Right lobe of liver (tissue), 4 donors: ENCODE data around the gene SLC11A2.
"Not testable (repeated sequence)": the region's sequence is repeated elsewhere in the genome, so short reads cannot be mapped to it uniquely, and the experiment has no call there.

Experiments
- POLR2A ChIP-seq: fragments of 450-650 bp; IDR thresholded peaks from one replicate; pipeline ENCODE4 v1.6.1; 2017; ENCODE audit warnings: antibody characterized with exemption, mild to moderate bottlenecking
- TF ChIP-seq, protein P1 (sequence below), 4 donors: fragments of 200-600 bp in 3 of 4; fragments of 450-650 bp in 1 of 4; IDR thresholded peaks; one replicate each; pipeline versions ENCODE4 v1.5.1 to v1.8.0; 2016 to 2022; ENCODE audit warnings: antibody characterized with exemption in 4 of 4, mild to moderate bottlenecking in 2 of 4
- donor health status: DM: no; HTN: no; CAD: no.
- donor health status: DM: no; HTN: no; CAD: no.
- donor health status: DM: no; HTN: yes; CAD: no.

DNA sequence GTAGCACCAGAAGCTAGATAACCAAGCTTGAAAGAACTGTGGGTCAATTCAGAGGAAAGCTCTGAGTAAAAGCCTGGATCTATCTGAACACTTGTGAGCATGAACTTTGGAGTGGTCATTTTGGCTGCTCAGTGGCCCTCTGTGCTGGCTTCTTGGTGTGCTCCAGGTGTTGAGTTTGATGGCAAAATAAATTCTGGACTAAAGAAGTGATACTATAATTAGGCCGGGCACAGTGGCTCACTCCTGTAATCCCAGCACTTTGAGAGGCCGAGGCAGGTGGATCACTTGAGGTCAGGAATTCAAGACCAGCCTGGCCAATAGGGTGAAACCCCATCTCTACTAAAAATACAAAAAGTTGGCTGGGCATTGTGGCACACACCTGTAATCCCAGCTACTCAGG lies 71.4 kb downstream of the SLC11A2 start:
- TF ChIP-seq, protein P1, sequence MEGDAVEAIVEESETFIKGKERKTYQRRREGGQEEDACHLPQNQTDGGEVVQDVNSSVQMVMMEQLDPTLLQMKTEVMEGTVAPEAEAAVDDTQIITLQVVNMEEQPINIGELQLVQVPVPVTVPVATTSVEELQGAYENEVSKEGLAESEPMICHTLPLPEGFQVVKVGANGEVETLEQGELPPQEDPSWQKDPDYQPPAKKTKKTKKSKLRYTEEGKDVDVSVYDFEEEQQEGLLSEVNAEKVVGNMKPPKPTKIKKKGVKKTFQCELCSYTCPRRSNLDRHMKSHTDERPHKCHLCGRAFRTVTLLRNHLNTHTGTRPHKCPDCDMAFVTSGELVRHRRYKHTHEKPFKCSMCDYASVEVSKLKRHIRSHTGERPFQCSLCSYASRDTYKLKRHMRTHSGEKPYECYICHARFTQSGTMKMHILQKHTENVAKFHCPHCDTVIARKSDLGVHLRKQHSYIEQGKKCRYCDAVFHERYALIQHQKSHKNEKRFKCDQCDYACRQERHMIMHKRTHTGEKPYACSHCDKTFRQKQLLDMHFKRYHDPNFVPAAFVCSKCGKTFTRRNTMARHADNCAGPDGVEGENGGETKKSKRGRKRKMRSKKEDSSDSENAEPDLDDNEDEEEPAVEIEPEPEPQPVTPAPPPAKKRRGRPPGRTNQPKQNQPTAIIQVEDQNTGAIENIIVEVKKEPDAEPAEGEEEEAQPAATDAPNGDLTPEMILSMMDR (IDR thresholded peaks at IDR 0.05) = not testable (repeated sequence)
- TF ChIP-seq POLR2A = not testable (repeated sequence)
